Hematopoietic multipotent progenitor cell treated with erythropoietin and hydrocortisone succinate and interleukin-3 and kit ligand, for 4 days (in vitro differentiated cells): ENCODE results near the gene SENP3.
A peak's percentile ranks its signal among the peaks of the same experiment; 100 is the strongest.

Experiments used
- DNase-seq: peaks from one replicate; pipeline ENCODE4 v3.0.0-alpha.2; 2015

The SENP3 gene

GRCh38 chr17:7561589-7562207 is at the start of gene SENP3:
SENP3 (plus strand) TSS chr17:7561919; CDS start chr17:7563077, 1,158 bp downstream.
- peak; percentile 96 for DNase-seq

GRCh38 chr17:7512105-7512504 is 49.6 kb upstream of the SENP3 start:
- DNase-seq = no peak

GRCh38 chr17:7512824-7513540 is 48.7 kb upstream of the SENP3 start:
- DNase-seq = no peak

GRCh38 chr17:7513850-7514419 is 47.8 kb upstream of the SENP3 start:
- no peak for DNase-seq

- DNase-seq = peak; percentile 24
Measured at GRCh38 chr17:7515911-7516610, 45.7 kb upstream of the SENP3 start.

GRCh38 chr17:7523033-7523432 is 38.7 kb upstream of the SENP3 start:
- peak; percentile 70 for DNase-seq

GRCh38 chr17:7528842-7529241 is 32.9 kb upstream of the SENP3 start:
- no peak for DNase-seq

- DNase-seq = no peak
Measured at GRCh38 chr17:7530023-7530900, 31.5 kb upstream of the SENP3 start.

- DNase-seq = no peak
Measured at GRCh38 chr17:7538050-7538449, 23.7 kb upstream of the SENP3 start.

GRCh38 chr17:7538891-7539545 is 22.7 kb upstream of the SENP3 start:
- DNase-seq = no peak

- DNase-seq = no peak
Measured at GRCh38 chr17:7541074-7541621, 20.6 kb upstream of the SENP3 start.

GRCh38 chr17:7544911-7545310 is 16.8 kb upstream of the SENP3 start:
- DNase-seq = no peak

- peak; percentile 72 for DNase-seq
Measured at GRCh38 chr17:7548585-7549400, 12.9 kb upstream of the SENP3 start, which contains the start of gene TNFSF12. TNFSF12 (plus strand) TSS chr17:7549058; CDS start chr17:7549154, 96 bp downstream.

- DNase-seq = no peak
Measured at GRCh38 chr17:7549401-7550055, 12.2 kb upstream of the SENP3 start.

- no peak for DNase-seq
Measured at GRCh38 chr17:7550344-7550743, 11.4 kb upstream of the SENP3 start.

- DNase-seq = no peak
Measured at GRCh38 chr17:7551396-7551795, 10.3 kb upstream of the SENP3 start.

- peak; percentile 85 for DNase-seq
Measured at GRCh38 chr17:7552621-7553051, 9.1 kb upstream of the SENP3 start.

GRCh38 chr17:7553356-7553755 is 8.4 kb upstream of the SENP3 start:
- peak; percentile 74 for DNase-seq

GRCh38 chr17:7555320-7555948 is 6.3 kb upstream of the SENP3 start:
- DNase-seq = peak; percentile 22

- no peak for DNase-seq
Measured at GRCh38 chr17:7556627-7557026, 5.1 kb upstream of the SENP3 start.
